Measurements from ENCODE around the gene PRELP. TPM values are rescaled to one million over a fixed set of nuclear protein-coding genes. Genes with fewer than 3 reads are reported as not detected.

The PRELP gene
- total and polyA plus RNA-seq, 2 of the 8 experiments (the other 6 are each of a cell fraction or from before 2014, with no cell fraction given) = 0.13 to 0.23 TPM

- no peak for TF ChIP-seq ATF2 (IDR thresholded peaks at IDR 0.05; ENCODE audit: low read length)
- no peak for TF ChIP-seq CHD7 (IDR thresholded peaks at IDR 0.05; ENCODE audit: insufficient replicate concordance, low read length)
- no peak for TF ChIP-seq CTBP2 (IDR thresholded peaks at IDR 0.05; ENCODE audit: borderline replicate concordance, insufficient read depth, insufficient read length, low read length)
- no peak for TF ChIP-seq SRF (IDR thresholded peaks at IDR 0.05; ENCODE audit: low read depth, low read length)
- TF ChIP-seq E2F6 (IDR thresholded peaks at IDR 0.05) = no peak
- no peak for TF ChIP-seq RNF2 (IDR thresholded peaks at IDR 0.05; ENCODE audit: borderline replicate concordance, low read depth, low read length, missing control alignments, poor library complexity, severe bottlenecking)
Measured at GRCh38 chr1:203527013-203527412, 51.4 kb downstream of the PRELP start (continued).
